HG03354 (cell line): Measurements from ENCODE around the gene FLNB.
A peak's percentile ranks its signal among the peaks of the same experiment; 100 is the strongest.

ENCODE experiments used
- ATAC-seq: cut with Tn5 transposase; IDR thresholded peaks from one replicate; pipeline ENCODE4 v1.9.1; 2021; ENCODE audit warnings: mild to moderate bottlenecking; ENCODE audit not compliant: unreplicated experiment, poor library complexity, severe bottlenecking

The FLNB gene

GRCh38 chr3:58008141-58009025 lies at the start of gene FLNB:
Gene FLNB (plus strand): TSS chr3:58008422. CDS start chr3:58008565, 143 bp downstream.
- ATAC-seq = peak; percentile 61

- ATAC-seq = peak; percentile 31
These were observed 49.4 kb upstream of the FLNB start for GRCh38 chr3:57958642-57959422.

- peak; percentile 37 for ATAC-seq
These were observed 48.6 kb upstream of the FLNB start for GRCh38 chr3:57959423-57960173.

- peak; percentile 8 for ATAC-seq
These were observed 48.1 kb upstream of the FLNB start for GRCh38 chr3:57960174-57960505.

GRCh38 chr3:57961177-57961827 lies 46.9 kb upstream of the FLNB start:
- ATAC-seq = no peak

- no peak for ATAC-seq
These were observed 46.3 kb upstream of the FLNB start for GRCh38 chr3:57961828-57962447.

GRCh38 chr3:57962448-57962834 lies 45.8 kb upstream of the FLNB start:
- no peak for ATAC-seq

- ATAC-seq = no peak
These were observed 44.3 kb upstream of the FLNB start for GRCh38 chr3:57963811-57964346.

- ATAC-seq = no peak
These were observed 41.4 kb upstream of the FLNB start for GRCh38 chr3:57966829-57967228.

GRCh38 chr3:57967590-57967989 lies 40.6 kb upstream of the FLNB start:
- ATAC-seq = no peak

- no peak for ATAC-seq
These were observed 39.7 kb upstream of the FLNB start for GRCh38 chr3:57968501-57968900.

- no peak for ATAC-seq
These were observed 36.2 kb upstream of the FLNB start for GRCh38 chr3:57971975-57972374.

GRCh38 chr3:57972531-57973111 lies 35.6 kb upstream of the FLNB start:
- no peak for ATAC-seq

GRCh38 chr3:57973715-57974477 lies 34.3 kb upstream of the FLNB start:
- ATAC-seq = no peak

GRCh38 chr3:57974796-57975388 lies 33.3 kb upstream of the FLNB start:
- no peak for ATAC-seq

- ATAC-seq = no peak
These were observed 30.4 kb upstream of the FLNB start for GRCh38 chr3:57977818-57978235.

- no peak for ATAC-seq
These were observed 29.9 kb upstream of the FLNB start for GRCh38 chr3:57978316-57978715.

GRCh38 chr3:57980416-57980815 lies 27.8 kb upstream of the FLNB start:
- ATAC-seq = no peak
